GM19099 (cell line): ENCODE results near the gene INS.

ENCODE experiments used
- POLR2A ChIP-seq: IDR thresholded peaks from 3 replicates; pipeline ENCODE4 v1.6.1; 2011; ENCODE audit warnings: low read depth; ENCODE audit not compliant: insufficient read length; ENCODE audit errors: extremely low read depth

INS gene

GRCh38 chr11:2176389-2176900 is 15.4 kb upstream of the INS start:
- no peak for TF ChIP-seq POLR2A

GRCh38 chr11:2175659-2176058 is 14.7 kb upstream of the INS start:
- no peak for TF ChIP-seq POLR2A

DNA sequence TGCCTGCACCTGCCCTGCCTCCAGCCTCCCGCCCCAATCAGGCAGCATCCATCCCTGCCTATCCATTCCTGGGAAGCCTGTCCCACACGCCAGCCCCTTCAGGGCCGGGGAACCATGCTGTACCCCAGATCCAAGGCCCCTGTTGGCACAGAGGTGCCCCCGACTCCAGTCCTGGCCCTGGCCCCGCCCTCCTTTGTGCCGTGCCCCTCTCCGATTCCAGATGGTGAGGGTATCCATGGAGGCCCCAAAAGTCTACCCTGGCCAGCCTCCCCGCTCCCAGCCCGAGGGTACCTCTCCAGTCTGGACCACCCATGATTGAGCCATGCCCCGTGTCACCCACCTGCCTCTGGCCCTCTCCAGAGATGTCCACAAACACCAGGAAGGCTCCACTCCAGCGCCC is 13.4 kb upstream of the INS start:
- TF ChIP-seq POLR2A, result no peak

DNA sequence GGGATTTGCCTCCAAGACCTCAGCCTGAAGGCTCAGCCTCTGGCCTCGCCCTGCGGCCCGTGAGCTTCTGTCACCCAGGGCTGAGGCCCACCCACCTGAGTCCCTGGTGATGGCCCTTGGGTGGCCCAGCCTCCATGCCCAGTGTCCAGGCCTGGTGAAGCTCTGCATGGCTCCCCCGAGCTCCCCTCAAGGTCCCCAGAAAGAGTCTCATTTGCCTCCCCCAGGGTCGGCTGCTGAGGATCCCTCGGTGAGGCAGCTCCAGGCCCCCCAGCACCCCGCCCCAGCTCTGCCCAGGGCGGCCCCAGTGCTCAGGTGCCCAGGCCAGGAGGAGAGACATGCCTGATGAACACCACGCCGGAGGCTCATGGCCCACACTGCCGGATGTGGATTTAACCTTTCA is 12.8 kb upstream of the INS start:
- TF ChIP-seq POLR2A, result no peak

DNA sequence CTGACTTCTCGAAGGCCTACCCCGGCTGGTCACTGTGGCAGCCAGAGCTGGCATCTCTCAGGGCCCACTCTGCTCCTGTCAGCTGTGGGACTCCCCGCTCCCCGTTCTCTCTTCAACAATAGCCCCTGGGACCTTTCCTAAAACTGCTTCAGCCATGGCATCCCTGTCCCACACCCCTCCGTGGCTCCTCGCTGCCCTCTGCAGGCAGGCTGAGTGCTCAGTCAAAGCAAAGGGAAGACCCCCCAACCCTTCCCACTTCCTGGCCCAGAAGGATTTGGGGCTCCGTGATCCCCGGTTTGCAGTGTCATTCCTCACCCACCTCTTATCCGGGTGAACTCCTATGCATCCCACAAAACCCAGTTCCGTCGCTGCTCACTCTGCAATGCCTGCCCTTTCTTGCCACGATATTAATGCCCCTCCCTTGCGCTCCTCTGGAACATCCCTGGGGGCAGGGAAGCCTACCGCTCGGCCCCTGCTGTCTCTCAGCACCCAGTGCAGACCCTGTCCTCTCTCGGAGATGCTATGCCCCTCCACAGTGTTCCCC is 12.2 kb upstream of the INS start:
- no peak for TF ChIP-seq POLR2A

- no peak for TF ChIP-seq POLR2A
Observed at GRCh38 chr11:2172676-2173075, 11.7 kb upstream of the INS start.

DNA sequence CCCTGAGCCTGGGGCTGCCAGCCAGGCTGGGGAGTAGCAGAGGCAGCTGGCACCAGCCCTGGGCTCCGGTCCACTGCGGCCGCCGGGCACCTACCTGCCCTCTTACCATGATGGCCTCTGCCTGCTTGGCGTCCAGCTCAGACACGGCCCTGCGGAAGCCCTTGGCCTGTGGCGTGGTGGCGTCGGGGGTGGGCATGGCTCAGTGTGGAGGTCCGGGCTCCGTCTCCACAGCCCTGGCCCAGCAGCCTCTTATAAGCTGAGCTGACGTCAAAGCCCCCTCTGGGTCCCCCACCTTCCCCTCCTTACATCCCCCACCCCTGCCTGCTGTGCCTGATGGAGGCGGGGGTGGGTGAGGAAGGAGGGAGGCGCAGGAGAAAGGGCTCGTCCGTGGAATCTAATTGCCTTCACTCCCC is 10.6 kb upstream of the INS start, which contains the start of gene TH:
Gene TH (minus strand): TSS at position 225 of the 413 bp plus-strand sequence. CDS start 29 bp downstream, at position 196.
- no peak for TF ChIP-seq POLR2A

DNA sequence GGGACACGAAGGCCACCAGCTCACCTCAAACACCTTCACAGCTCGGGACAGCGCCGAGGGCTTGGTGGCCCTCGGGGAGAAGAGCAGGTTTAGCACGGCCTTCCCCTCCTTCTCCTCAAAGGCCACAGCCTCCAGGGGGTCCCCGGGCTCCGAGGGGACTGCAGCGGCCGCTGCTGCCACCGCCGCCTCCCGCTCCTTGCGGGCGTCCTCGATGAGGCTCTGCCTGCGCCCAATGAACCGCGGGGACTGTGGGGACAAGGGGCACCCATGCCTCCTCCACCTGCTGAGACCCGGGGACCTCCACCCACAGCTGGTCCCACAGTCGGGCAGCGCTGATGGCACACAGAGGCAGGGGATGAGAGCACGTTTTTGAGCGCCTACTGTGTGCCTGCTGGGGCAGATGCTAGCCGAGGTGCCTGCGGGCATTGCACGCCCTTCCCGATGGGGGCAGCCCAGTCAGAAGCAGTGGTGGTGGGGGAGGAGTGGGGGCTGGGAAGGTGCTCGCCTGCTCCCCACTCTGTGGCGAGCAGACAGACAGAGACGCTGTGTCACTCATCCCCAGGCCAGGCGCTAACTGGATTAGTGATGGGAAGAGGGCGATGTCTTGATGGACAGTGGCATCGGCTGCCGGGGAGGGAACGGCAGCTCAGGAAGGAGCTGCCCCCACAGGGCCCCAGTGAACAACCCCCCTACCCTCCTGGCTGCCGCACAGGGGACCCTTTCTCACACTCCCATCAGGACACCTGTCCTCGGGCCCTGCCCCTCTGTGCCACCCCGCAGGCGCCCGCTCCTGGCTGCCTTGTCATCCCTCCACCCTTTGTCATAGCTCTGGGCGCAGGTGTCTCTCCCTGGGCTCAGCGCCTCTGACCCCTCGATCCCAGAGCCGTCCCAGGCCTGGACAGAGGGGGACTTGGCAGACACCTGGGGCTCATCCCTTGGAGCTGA is 8.9 kb upstream of the INS start:
- TF ChIP-seq POLR2A, result no peak

- no peak for TF ChIP-seq POLR2A
Observed at GRCh38 chr11:2169005-2169378, 8.0 kb upstream of the INS start.

DNA sequence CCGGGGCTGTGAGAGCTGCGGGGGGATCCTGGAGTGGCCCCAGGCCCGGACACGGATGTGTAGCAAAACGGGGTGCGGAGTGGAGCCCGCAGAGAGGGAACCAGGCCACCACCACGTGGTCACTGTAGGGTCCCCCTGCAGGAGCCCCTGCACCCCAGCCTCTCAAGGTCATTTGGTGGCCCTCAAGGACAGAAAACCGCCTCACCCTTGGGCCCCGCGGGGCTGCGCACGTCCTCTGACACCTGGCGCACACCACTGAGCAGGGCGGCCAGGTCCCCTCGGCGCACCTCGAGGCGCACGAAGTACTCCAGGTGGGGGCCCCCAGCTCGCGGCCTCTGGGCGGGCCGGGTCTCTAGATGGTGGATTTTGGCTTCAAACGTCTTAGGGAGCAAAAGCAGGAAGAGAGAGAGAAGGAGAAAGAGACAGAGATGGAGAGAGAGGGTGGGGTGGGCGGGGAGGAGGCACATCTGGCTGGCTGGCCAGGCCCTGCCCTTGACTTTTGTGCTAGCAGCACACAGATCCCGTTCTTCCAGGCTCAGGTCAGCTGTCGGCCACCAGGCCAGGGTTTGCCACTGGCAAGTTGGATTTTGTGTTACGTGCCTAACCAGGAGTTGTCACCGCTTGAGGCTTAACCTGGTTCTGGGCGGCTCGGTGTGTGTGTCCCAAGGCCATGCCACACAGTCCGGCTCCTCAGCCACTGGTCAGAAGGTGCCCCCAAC is 7.4 kb upstream of the INS start:
- no peak for TF ChIP-seq POLR2A

- TF ChIP-seq POLR2A, result no peak
Observed at GRCh38 chr11:2167141-2168045, 6.4 kb upstream of the INS start.

DNA sequence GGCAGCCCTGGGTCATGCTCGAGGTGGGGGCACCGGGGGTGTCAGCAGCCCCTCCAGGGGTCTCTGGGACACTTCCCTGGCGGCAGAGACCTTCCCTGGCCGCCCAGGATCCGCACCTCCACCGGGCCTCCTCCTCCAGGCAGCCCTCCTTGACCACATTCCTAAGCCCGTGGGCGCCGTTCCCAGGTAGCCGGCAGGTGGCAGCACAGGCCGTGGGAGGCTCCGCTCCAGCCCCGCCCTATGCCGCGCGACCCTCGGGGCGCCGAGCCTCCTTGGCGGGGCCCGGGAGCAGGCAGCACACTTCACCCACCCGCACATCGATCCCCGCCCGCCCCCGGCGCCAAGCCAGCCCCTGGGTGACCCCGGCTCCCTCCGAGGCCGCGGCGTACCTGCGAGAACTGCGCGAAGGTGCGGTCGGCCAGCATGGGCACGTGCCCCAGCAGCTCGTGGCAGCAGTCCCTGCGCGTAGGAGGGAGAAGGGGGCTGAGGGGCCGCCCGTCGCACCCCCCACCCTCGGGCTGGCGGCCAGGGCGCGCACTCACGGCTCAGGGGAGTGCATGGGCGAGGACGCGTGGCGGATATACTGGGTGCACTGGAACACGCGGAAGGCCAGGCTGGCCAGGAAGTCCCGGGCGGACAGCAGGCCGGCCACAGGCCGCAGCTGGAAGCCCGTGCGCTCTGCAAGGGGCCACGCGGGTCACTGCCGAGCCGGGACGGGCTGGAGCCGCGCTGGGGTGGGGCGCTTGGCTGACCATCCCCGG is 5.3 kb upstream of the INS start:
- TF ChIP-seq POLR2A, result no peak

- no peak for TF ChIP-seq POLR2A
Observed at GRCh38 chr11:2165571-2165970, 4.6 kb upstream of the INS start.
